ENCODE results near the gene HIGD2A.

The HIGD2A gene

DNA sequence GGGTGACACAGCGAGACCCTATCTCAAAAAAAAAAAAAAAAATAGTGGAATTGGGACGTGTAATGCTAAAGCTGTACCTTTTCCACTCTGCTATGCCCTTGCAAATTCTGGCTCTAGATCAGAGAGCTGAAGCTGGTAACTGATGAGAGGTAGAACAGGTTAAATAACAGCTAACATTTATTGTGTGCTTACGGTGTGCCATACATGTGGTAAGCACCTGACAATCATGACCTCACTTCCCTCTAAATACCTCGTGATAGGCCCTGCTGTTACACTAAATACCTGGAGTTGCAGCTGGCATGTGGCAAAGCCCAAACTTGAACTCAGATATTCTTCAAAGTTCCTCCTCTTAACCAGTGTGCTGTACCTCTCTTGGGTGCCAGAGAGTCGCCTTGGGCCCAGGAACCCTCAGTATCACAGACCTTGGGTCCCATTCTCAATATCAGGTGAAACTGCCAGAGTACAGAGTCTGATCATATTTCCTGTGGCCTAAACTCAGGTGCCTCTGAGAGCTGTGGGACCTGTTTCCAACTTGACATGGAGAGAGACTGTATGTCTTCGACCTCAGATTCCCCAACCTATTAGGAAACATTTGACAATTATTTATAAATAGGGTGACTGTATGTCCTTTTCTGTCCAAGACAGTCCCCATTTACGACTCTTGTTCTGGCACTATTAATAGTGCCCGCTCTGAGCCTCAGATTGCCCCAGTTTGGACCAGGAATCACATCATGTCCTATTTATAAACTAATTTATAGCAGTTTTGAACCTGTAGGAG, 18.4 kb upstream of the HIGD2A start:
- no peak for DNase-seq

DNA sequence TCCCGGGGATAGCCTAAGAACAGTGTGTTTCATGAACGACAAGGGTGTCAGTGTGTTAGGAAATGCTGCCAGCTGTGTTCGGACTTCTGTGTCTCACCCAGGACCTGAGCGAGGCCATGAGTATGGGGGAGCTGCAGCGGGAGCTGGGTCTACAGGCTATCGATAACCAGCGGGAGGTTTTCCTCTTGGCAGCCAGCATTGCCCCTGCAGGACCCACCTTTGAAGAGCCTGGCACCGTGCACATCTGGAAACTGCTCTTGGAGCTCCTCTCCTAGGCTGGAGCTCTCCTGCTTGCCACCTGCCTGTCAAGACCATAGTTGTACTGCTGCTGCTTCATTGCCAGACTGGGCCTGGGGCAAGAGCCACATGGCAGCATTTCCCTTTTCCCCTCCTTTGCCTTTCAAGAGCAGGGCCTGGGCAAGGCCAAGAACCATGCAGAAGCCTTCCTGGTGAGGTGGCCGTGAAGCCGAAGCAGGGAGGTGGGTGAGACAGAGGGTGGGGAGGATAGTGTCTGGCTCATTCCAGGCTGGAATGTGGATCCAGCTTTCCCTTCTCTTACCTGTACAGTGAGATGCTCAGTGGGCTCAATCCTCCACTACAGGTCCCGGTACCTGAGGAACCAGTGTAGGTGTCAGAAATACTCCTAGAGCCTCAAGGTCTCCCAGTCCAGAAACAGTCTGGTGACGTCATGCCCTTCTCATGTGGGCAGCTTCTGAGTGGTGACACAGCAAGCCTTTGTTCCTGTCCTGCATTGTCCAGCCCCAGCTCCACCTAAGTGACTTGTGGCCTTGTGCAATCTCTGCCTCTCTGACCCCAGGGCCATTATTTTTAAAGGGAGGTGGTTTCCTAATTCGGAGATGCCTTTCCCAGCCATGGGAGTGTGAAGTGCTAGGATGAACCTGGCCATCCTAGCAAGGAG, 16.7 kb upstream of the HIGD2A start:
- DNase-seq, result no peak

DNA sequence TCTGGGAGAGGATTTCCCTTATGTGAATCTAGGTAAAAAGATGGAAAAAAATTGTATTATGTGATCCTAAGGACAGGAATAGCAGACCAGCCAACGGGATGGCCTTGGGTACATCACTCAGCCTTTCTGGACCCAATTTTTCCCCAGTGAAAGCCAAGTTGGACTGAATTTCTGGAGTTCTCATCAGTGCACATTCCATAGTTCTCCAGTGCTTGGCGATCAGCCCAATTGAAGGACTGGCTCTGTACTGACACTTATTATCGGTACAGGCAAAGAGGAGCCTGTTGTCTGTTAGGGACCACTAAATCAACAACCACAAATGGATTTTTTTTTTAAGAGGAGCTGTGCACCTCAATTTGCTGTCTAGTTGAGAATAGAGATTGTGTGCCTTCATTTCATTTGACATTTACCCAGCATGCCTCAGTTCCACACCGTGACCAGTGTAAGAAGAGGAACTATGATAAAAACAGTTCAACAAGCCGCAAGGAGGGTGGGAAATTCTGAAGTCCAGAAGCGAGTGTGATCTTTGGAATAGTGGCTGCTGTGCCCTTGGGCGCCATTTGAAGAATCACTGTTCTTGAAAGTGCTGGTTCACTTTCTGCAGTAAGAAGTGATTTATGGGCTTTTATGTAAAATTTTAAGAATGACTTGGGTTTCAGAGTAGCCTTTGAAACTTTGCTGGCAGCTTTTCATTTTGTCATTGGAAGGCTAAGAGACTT, 15.3 kb upstream of the HIGD2A start:
- no peak for DNase-seq

DNA sequence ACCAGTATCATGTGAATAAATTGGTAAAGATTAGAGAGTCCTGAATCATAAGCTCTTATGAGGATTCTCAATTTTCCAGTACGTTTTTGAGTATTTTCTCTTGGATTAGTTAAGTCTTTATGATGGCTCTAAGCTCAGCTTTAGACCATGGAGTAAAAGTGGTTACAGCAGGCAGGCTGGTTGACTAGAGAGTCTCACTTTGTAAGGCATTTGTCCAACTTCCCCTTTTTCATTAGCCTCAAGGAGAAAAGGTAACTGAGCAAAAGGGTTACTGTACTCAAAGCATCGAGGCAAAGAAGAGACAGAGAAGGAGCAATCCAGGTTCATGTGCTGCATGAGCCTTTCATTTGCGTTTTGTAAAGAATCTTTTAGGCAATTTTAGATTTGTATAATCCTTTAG, 8.7 kb upstream of the HIGD2A start:
- DNase-seq, result no peak

DNA sequence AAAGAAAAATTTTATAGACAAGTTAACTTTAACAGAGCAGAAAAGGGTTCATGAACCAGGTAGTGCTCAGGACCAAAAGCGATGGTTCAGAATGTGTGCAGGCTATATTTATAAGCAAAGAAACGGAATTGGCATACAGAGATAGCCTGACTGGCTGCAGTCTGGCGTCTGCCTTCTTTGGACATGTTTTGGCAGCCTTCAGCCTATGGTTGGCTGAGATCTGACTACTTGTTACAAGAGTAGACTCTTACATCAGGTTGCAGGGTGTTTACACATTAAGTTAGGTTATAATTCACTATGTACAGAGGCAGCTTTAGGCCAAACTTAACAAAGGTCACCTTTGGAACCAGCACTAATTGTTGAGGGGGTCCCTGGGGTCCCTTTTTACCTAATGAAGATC, 7.1 kb upstream of the HIGD2A start:
- no peak for DNase-seq

DNA sequence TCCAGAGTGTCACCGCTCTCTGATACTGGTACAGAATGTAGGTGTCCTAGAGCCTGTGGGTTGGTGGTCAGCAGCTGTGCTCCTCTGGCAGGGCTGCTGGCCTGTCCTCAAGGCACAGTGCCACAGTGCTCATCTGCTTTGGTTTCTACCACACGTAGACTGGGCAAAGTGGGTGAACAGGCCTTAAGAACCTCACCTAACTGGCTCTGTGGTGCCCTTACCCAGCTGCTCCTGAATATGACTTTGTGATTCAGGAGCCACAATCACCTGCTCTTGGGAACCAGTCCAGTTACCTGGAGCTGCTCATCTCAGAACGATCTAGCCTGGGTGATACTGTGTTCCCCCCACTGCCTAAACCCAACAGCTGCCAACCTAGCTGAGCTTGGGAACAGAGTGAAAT, 6.6 kb upstream of the HIGD2A start:
- no peak for DNase-seq

DNA sequence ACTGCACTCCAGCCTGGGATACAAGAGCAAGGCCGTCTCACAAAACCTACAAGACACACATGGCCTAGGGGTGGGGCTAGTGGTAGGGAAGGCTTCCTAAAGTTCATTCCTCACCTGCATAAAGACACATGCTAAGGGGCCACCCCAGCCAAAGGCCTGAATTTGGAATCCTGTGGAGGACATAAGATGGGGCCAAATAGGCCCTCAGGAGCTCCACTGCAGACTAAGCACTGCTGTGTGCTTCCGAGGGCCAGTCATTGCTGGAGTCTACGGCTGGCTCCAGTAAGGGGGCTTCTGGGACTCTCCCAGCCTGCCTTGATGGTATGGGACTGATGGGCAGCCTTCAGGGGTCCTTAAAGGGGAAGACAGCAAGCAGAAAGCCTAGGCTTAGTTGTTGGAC, 5.8 kb upstream of the HIGD2A start:
- DNase-seq, result no peak

DNA sequence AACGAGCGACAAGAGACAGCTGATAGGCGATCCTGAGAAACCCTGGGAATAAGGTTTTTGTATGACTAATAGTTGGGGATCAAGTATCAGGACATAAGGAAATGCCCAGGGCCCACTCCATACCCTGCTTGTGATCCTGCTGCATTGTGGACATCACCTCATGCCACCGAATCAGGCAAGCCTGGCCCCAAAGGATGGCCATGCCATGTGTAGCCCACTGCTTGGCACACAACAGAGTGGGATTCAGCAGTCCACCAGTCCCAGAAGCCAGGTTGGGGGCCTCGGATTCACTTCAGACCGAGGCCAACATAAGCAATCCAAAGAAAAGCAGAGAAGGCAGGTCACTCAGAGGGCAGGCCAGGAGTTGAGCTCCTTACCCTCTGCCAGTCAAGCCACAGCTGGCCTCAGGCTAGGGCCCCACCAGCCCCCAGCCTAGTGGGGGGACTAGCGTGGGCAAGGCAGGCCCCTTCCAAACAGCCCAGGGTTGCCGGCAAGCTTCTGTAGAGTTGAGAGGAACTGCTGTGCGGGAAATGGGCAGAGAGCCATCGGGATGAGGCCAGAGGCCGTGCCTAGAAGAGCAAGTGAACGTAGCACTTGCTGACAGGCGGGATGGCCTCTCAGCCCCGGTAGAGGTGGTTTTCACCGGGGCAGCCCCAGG, 5.2 kb upstream of the HIGD2A start:
- no peak for DNase-seq

DNA sequence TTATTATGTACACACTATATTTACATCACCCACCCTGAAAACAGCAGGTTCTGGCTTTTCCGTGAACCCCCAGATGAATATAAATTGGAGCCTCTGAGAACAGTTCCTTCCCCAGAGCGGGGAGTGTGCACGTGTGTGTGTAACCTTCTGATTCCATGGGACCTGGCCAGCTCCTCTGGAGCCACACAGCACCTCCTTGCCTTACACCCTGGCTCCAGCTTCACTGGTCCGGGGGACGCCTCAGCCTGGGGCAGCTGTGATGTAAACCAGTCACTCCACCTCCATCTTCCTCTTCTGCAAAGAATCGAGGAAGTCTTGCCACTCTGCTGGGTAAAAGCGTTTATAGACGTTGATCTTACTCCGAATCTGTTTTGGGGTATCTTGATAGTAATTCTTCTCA, 4.6 kb upstream of the HIGD2A start:
- no peak for DNase-seq

DNA sequence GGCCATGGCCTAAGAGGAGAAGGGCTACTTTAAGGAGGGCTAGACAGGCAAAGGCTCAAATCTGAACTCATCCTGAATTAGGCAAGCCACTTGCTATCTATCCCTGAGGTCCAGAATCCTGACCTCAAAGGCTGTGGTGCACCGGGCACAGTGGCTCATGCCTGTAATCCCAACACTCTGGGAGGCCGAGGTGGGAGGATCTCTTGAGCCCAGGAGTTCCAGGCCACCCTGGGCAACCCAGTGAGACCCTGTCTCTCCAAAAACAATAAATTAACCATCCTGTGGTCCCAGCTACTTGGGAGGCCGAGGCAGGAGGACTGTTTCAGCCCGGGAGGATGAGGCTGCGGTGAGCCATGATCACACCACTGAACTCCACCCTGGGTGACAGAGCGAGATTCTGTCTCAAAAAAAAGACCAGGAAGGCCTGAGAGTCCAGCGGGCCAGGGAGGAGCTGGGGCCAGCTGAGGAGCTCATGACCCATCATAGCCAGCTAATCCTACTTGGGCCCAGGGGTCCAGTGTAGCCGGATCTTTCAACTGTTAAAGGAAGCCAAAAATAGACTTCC, 4.1 kb upstream of the HIGD2A start:
- DNase-seq, result no peak

DNA sequence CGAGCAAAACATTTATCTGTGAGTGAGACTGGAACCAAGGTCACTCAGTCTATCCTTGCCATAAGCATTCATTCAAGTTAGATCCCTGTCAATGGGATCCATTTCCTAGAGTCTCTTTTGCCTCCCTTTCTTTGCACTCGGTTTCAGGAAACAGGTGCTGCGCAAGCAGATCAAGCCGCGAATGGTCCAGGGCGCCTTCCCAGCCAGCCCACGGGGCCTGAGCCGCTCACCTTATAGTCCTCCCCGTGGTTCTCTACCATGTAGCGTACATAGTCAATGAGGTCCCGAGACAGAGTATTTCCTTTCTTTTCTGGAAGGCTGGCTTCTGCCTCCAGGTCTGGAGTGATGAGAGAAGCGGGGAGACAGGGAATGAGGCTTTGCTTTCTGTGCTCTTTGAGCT, 3.6 kb upstream of the HIGD2A start:
- no peak for DNase-seq

DNA sequence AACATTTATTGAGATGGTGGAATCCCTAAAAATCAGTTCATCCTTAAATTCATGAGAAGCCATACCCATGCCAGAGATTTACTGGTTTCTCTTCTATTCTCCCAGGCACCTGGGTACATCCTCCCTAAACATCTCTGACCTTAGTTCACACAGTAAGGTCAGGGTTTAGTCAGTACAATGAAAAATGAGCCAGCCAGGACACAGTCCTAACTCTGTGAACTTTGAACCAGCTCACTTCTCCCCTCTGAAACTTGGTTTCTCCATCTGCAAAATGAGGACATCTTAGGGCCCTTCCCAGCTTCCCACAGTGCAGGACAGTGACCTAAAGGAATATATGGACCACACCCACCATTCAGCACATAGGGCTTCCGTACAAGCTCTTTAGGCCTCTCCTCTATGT, 2.1 kb upstream of the HIGD2A start:
- no peak for DNase-seq

DNA sequence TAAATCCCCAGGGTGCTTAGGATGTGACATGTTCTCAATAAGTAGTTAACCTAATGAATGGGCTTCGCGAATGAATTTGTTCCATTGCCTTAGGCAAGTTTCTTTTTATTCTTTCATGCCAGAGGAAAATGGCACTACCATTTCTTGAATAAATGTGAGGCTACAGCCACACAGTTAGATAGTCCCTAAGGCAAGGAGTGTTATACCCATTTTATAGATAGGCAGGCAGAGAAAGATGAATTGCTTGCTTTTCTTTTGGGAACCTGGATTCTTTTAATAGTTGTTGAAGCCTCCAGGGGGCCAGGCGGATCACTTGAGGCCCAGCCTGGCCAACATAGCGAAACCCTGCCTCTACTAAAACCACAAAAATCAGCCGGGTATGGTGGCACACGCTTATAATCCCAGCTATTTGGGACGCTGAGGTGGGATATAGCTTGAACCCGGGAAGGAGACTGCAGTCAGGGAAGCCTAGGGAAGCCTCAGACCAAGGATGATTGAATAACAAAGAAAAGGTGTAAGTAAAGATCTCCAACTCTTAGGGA, 1.1 kb upstream of the HIGD2A start:
- DNase-seq, result no peak

DNA sequence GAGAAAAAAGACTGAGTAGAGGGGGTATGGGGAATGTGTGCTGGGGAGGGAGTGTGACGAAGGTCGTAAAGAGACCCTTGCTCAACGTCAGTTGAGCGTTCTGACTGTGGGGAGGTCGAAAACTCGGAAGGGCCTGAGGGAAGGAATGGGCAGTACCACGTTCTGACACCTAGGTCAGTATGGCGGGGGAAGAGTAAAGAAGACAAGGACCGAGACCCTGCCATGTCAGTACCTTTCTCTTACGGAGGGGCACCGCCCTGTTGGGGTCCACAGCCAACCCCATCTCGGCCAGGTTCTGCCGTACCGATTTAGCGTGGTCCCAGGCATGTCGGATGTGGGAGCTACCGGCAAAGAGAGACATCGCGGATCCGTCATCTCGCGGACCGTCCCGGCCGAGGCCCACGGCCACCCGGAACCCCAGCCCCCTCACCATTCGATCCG, 528 bp upstream of the HIGD2A start:
- DNase-seq, result no peak

DNA sequence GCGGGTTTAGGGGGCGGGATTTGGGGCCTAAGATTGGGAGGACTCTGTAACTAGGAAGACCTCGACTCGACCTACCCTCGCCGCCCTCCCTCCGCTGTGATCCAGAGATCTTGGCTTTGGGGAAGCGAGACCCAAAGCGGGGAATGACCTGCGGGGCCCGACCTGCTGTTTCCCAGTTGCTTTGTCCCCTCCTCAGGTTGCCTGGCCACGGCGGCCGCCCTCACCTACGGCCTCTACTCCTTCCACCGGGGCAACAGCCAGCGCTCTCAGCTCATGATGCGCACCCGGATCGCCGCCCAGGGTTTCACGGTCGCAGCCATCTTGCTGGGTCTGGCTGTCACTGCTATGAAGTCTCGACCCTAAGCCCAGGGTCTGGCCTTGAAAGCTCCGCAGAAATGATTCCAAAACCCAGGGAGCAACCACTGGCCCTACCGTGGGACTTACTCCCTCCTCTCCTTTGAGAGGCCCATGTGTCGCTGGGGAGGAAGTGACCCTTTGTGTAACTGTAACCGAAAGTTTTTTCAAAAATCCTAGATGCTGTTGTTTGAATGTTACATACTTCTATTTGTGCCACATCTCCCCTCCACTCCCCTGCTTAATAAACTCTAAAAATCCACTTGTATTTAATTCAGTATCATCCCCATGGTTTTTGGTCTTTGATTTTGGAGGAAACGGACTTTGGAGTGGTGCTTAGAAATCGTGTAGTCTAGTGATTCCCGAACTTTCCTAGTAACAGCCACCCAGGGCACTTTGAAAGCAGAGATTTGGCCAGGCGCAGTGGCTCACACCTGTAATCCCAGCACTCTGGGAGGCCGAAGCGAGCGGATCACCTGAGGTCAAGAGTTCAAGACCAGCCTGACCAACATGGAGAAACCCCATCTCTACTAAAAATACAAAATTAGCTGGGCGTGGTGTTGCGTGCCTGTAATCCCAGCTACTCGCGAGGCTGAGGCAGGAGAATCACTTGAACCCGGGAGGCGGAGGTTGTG, 878 bp downstream of the HIGD2A start:
- no peak for DNase-seq

DNA sequence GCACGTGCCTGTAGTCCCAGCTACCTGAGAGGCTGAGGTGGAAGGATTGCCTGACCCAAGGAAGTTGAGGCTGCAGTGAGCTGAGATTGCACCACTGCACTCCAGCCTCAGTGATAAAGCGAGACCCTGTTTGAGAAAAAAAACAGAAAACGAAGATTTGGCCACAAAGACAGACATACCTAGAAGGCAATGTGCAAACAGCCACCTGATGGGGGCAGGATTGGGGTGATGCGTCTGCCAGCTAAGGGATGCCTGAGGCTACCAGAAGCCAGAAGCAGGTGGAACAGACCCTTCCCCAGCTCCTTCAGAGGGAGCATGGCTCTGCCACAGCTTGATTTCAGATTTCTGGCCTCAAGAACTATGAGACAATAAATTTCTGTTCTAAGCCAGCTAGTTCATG, 2.9 kb downstream of the HIGD2A start:
- no peak for DNase-seq

DNA sequence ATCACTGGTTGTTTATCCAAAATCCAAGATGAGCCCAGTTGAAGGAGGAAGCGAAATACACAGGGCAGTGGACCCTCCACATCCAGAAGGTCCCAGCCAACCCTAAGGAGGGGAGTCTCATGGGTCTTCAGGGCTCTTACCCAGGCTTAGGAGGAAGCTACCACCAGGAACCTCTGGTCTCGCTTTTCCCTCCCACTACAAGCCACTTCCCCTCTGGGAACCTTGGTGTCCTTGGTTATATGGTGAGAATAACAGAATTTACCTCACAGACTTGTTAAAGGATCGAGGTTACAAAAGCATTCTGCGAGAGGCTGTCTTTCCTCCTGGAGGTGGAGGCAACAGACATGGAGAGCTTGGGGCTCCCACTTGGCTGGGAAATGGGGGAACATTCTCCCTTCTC, 3.4 kb downstream of the HIGD2A start:
- no peak for DNase-seq

DNA sequence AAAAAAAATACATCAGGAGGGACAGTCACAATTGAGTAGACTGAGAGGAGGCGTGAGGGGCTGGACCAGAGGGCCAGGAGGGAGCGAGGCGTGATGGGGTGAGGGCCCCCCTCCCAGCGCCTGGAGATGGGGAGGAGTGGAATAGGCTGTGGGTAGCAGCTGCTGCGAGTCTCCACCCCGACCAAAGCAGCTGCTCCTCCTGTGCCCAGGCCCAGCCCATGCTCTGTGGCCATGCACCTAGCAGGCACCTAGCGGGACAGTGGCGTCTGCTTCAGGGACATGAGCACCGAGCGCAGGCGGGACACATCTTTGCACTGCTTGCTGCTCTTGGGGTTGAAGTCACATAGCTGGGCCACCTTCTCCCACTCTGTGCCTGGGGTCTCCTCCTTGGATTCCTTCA, 4.0 kb downstream of the HIGD2A start:
- DNase-seq, result no peak

DNA sequence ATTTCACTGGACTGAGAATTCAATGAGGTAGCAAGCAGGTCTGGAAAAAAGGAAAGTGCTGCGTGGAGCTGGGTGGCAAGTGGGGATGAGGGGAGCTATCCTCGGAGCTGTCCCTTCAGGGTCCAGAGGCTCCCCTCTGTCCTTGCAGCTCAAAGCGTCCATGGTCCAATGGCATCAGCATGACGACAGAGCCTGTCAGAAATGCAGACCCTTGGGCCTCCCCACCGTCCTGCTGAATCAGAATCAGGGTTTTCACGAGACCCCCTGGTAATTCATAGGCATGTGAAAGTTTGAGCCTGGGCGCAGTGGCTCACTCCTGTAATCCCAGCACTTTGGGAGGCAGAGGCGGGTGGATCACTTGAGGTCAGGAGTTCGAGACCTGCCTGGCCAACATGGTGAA, 5.5 kb downstream of the HIGD2A start:
- no peak for DNase-seq

DNA sequence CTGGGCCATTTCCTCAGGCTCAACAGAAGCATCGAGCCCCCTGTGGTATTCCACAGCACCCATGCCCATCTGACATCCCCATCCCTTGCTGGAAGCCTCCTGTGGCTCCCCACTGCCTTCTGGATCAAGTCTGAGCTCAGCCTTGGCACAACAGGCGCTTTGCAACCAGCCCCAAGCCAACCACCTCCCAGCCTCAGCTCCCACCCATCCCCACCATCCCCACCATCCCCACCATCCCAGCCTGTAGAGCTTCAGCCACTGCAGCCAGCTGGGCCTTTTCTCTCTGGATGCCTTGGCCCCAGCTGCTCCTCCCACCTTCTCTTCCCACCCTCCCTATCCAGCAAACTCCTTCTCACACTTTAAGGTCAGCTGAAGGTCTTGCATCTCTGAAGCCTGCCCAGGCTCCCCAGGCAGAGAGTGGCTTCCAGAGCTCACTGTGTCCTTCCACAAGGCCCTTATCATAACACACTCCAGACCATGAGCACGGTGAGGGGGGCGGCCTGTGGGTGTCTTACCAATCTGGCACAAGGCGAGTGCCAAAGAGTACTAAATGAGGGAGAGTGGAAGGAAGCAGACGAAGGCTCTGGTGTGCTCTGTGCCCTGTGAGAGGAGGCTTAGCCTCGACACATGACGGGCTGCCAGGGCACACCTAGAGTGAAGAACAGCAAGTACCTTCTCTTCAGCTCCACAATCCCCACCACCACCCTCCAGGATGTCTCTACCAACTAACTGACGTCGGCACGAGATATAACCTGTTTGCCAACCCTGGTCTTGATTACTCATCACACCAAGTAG, 6.5 kb downstream of the HIGD2A start:
- no peak for DNase-seq
